H1 (cell line): ENCODE results near the gene IL17REL. TPM values are rescaled to one million over a fixed set of nuclear protein-coding genes. Genes with fewer than 3 reads are reported as not detected.

Source experiments
- ASH2L ChIP-seq: fragments of 200-600, 300-600 bp; sonication (generic); IDR thresholded peaks from one replicate; pipeline ENCODE4 v1.7.1; 2017; ENCODE audit warnings: low read length
- GABPA ChIP-seq: IDR thresholded peaks from 2 replicates; pipeline ENCODE4 v1.6.1; 2011; ENCODE audit warnings: mild to moderate bottlenecking, low read length, moderate library complexity, borderline replicate concordance; ENCODE audit not compliant: insufficient read depth
- JUN ChIP-seq: IDR thresholded peaks from 2 replicates; pipeline ENCODE4 v1.6.1; 2011; ENCODE audit warnings: low read depth, mild to moderate bottlenecking, improper control_type of control experiment, low read length
- KDM1A ChIP-seq: fragments of 200-600, 300-600 bp; sonication (generic); IDR thresholded peaks from 2 replicates; pipeline ENCODE4 v1.7.1; 2016; ENCODE audit warnings: mild to moderate bottlenecking, low read length, borderline replicate concordance
- SRF ChIP-seq: IDR thresholded peaks from 2 replicates; pipeline ENCODE4 v1.6.1; 2011; ENCODE audit warnings: mild to moderate bottlenecking, low read depth, low read length, moderate library complexity
- TAF7 ChIP-seq: optimal IDR thresholded peaks from 2 replicates; pipeline ENCODE3; 2011; ENCODE audit warnings: low read depth, mild to moderate bottlenecking, inconsistent platforms, low read length, moderate library complexity, borderline replicate concordance
- polyA plus RNA-seq, 7 experiments: library from polyadenylated mRNA; depleted of rRNA in 3 of 7; stranded (reverse) in 5 of 7; unstranded in 2 of 7; fragments of >200 nt in 5 of 7; fragments of 200-250 nt in 2 of 7; gene quantifications; 1 replicate in 5 of 7; 2 replicates in 1 of 7; 4 replicates in 1 of 7; pipeline versions ENCODE4 v1.2.1 to v1.2.3, GENCODE V29; 2011 to 2013; ENCODE audit warnings: missing spikeins in 2 of 7, mixed read lengths in 2 of 7
- total RNA-seq: library from RNA; stranded (reverse); fragmentation: NEBNext Ultra II Directional; extraction: Animal tissue kit (Norgen Biotek cat#: 25700); gene quantifications from 2 replicates; pipeline ENCODE4 v1.2.1, GENCODE V29; 2021
- TF ChIP-seq, protein P1 (sequence below): fragments of 300-600 bp; sonication (generic); IDR thresholded peaks from 2 replicates; pipeline ENCODE4 v1.7.1; 2012; ENCODE audit warnings: low read length, moderate library complexity, mild to moderate bottlenecking, inconsistent platforms; ENCODE audit not compliant: insufficient replicate concordance
- TF ChIP-seq, protein P2 (sequence below): IDR thresholded peaks from 2 replicates; pipeline ENCODE4 v1.6.1; 2012; ENCODE audit warnings: inconsistent platforms
- TF ChIP-seq, protein P3 (sequence below): IDR thresholded peaks from 2 replicates; pipeline ENCODE4 v1.6.1; 2012; ENCODE audit warnings: inconsistent platforms

The IL17REL gene
- total and polyA plus RNA-seq, 2 of the 8 experiments (the other 6 are each of a cell fraction or from before 2014, with no cell fraction given) = 0.15 to 0.20 TPM

DNA sequence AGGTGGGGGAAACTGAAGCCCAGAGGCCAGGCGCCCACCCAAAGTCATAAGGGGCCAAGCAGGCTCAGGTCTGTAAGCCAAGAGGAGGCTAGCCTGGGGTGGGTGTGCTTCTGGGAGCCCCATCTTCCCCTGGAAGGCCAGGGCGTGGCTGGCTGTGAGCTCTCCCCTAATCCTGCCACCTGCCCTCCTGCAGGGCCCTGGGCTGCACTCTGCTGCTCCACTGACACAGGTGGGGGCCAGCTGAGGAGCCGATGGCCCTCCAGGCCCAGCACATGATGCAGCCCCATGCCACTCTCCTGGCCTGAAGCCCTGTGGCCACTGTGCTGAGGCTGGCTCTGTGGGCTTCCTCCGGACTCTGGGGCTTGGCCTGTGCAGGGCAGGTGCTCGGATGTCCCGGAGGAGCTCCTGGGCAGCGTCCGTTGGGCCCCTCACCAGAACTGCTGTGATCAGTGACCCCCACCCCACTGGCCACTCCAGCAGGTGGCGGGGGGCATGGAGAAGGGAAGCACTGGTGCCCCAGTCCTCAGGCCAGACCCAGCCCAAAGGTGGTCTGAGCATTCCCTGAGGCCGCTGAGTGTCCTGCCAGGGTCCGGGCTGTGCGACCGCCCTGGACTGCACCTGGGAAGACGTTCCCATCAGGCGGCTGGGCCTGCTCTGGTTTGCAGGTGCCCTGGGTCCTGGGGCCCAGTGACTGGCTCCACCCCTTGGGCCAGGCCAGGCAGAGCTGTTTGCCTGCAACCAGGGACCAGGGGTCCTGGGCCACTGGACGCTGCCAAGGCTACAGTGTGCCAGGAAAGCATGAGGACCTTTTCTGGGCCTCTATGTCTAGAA, 43.5 kb downstream of the IL17REL start (continued):
- TF ChIP-seq, protein P1, sequence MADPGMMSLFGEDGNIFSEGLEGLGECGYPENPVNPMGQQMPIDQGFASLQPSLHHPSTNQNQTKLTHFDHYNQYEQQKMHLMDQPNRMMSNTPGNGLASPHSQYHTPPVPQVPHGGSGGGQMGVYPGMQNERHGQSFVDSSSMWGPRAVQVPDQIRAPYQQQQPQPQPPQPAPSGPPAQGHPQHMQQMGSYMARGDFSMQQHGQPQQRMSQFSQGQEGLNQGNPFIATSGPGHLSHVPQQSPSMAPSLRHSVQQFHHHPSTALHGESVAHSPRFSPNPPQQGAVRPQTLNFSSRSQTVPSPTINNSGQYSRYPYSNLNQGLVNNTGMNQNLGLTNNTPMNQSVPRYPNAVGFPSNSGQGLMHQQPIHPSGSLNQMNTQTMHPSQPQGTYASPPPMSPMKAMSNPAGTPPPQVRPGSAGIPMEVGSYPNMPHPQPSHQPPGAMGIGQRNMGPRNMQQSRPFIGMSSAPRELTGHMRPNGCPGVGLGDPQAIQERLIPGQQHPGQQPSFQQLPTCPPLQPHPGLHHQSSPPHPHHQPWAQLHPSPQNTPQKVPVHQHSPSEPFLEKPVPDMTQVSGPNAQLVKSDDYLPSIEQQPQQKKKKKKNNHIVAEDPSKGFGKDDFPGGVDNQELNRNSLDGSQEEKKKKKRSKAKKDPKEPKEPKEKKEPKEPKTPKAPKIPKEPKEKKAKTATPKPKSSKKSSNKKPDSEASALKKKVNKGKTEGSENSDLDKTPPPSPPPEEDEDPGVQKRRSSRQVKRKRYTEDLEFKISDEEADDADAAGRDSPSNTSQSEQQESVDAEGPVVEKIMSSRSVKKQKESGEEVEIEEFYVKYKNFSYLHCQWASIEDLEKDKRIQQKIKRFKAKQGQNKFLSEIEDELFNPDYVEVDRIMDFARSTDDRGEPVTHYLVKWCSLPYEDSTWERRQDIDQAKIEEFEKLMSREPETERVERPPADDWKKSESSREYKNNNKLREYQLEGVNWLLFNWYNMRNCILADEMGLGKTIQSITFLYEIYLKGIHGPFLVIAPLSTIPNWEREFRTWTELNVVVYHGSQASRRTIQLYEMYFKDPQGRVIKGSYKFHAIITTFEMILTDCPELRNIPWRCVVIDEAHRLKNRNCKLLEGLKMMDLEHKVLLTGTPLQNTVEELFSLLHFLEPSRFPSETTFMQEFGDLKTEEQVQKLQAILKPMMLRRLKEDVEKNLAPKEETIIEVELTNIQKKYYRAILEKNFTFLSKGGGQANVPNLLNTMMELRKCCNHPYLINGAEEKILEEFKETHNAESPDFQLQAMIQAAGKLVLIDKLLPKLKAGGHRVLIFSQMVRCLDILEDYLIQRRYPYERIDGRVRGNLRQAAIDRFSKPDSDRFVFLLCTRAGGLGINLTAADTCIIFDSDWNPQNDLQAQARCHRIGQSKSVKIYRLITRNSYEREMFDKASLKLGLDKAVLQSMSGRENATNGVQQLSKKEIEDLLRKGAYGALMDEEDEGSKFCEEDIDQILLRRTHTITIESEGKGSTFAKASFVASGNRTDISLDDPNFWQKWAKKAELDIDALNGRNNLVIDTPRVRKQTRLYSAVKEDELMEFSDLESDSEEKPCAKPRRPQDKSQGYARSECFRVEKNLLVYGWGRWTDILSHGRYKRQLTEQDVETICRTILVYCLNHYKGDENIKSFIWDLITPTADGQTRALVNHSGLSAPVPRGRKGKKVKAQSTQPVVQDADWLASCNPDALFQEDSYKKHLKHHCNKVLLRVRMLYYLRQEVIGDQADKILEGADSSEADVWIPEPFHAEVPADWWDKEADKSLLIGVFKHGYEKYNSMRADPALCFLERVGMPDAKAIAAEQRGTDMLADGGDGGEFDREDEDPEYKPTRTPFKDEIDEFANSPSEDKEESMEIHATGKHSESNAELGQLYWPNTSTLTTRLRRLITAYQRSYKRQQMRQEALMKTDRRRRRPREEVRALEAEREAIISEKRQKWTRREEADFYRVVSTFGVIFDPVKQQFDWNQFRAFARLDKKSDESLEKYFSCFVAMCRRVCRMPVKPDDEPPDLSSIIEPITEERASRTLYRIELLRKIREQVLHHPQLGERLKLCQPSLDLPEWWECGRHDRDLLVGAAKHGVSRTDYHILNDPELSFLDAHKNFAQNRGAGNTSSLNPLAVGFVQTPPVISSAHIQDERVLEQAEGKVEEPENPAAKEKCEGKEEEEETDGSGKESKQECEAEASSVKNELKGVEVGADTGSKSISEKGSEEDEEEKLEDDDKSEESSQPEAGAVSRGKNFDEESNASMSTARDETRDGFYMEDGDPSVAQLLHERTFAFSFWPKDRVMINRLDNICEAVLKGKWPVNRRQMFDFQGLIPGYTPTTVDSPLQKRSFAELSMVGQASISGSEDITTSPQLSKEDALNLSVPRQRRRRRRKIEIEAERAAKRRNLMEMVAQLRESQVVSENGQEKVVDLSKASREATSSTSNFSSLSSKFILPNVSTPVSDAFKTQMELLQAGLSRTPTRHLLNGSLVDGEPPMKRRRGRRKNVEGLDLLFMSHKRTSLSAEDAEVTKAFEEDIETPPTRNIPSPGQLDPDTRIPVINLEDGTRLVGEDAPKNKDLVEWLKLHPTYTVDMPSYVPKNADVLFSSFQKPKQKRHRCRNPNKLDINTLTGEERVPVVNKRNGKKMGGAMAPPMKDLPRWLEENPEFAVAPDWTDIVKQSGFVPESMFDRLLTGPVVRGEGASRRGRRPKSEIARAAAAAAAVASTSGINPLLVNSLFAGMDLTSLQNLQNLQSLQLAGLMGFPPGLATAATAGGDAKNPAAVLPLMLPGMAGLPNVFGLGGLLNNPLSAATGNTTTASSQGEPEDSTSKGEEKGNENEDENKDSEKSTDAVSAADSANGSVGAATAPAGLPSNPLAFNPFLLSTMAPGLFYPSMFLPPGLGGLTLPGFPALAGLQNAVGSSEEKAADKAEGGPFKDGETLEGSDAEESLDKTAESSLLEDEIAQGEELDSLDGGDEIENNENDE = no peak
- TF ChIP-seq, protein P2, sequence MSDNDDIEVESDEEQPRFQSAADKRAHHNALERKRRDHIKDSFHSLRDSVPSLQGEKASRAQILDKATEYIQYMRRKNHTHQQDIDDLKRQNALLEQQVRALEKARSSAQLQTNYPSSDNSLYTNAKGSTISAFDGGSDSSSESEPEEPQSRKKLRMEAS = no peak
- no peak for TF ChIP-seq ASH2L
- no peak for TF ChIP-seq JUN
- TF ChIP-seq KDM1A = no peak
- no peak for TF ChIP-seq SRF
- no peak for TF ChIP-seq TAF7
- no peak for TF ChIP-seq GABPA
- TF ChIP-seq, protein P3, sequence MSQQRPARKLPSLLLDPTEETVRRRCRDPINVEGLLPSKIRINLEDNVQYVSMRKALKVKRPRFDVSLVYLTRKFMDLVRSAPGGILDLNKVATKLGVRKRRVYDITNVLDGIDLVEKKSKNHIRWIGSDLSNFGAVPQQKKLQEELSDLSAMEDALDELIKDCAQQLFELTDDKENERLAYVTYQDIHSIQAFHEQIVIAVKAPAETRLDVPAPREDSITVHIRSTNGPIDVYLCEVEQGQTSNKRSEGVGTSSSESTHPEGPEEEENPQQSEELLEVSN = no peak
